ENCODE results near the gene TSHZ2.
"Not testable (repeated sequence)": the region's sequence is repeated elsewhere in the genome, so short reads cannot be mapped to it uniquely, and the experiment has no call there.

TSHZ2 gene

DNA sequence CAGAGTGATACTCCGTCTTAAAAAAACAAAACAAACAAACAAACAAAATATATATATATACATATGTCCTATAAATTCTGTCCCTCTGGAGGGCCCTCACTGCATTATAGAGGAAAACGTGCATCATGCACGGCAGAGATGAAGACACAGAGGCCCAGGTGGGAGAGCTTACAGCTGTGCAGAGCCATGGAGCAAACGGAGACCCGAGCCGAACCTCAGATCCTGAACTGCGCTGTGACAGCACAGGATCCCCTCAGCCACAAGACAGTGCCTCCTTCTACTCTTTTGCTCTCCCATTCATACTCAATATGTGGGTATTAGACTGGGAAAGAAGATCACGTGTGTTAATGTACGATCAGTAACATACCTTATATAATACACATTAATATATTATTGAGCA is 539.9 kb downstream of the TSHZ2 start:
- FAIRE-seq (no peak), DNase-seq (ENCODE audit: insufficient read length) (no peak)
- TF ChIP-seq TAF1 (IDR thresholded peaks at IDR 0.05; ENCODE audit: borderline replicate concordance, low read depth, low read length), result no peak
- no peak for TF ChIP-seq POLR2AphosphoS5 (IDR thresholded peaks at IDR 0.05; ENCODE audit: low read depth, low read length)
- no peak for TF ChIP-seq POLR2A (IDR thresholded peaks at IDR 0.05; ENCODE audit: low read depth, low read length)

DNA sequence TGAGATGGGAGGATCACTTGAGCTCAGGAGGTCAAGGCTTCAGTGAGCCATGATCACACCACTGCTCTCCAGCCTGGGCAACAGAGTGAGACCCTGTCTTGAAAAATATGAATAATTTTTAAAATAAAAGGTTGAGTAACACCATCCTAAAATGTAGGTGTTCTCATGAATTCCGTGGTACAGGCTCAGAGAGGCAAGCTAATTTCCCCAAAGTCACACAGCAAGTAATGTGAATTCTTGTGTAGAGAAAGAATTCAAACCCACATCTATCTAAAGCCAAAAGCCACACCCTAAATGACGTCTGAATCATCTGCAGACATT is 541.0 kb downstream of the TSHZ2 start:
- TF ChIP-seq POLR2A (IDR thresholded peaks at IDR 0.05; ENCODE audit: low read depth, low read length) (no peak), TAF1 (IDR thresholded peaks at IDR 0.05; ENCODE audit: borderline replicate concordance, low read depth, low read length) (no peak), POLR2AphosphoS5 (IDR thresholded peaks at IDR 0.05; ENCODE audit: low read depth, low read length) (no peak)
- FAIRE-seq (no peak), DNase-seq (ENCODE audit: insufficient read length) (no peak)

- DNase-seq (ENCODE audit: insufficient read length) (no peak), FAIRE-seq (no peak)
- TF ChIP-seq POLR2AphosphoS5 (IDR thresholded peaks at IDR 0.05; ENCODE audit: low read depth, low read length), result no peak
Observed at GRCh38 chr20:53513489-53514298, 541.5 kb downstream of the TSHZ2 start.

DNA sequence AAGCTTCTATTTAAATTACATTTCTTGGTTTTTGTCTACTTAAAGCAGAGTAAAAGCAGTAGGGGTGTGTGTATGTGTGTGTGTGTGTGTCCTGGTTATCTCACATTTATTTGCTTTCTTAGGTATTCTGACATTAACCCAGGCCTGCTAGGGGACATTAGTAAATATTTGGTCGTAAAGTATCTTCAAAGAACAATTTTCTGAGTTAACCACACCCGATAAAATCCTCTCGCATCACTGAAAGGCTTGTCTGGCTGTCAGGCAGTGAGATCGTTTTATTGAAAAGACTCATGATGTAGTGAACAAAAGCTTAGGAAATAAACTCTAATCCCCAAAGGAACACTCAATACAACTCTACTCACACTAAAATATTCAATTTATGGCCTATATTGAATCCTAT is 543.6 kb downstream of the TSHZ2 start:
- no peak for FAIRE-seq
- DNase-seq (ENCODE audit: insufficient read length), result no peak
- TF ChIP-seq TAF1 (IDR thresholded peaks at IDR 0.05; ENCODE audit: borderline replicate concordance, low read depth, low read length), result no peak
- TF ChIP-seq POLR2A (IDR thresholded peaks at IDR 0.05; ENCODE audit: low read depth, low read length), result no peak
- TF ChIP-seq POLR2AphosphoS5 (IDR thresholded peaks at IDR 0.05; ENCODE audit: low read depth, low read length), result no peak

DNA sequence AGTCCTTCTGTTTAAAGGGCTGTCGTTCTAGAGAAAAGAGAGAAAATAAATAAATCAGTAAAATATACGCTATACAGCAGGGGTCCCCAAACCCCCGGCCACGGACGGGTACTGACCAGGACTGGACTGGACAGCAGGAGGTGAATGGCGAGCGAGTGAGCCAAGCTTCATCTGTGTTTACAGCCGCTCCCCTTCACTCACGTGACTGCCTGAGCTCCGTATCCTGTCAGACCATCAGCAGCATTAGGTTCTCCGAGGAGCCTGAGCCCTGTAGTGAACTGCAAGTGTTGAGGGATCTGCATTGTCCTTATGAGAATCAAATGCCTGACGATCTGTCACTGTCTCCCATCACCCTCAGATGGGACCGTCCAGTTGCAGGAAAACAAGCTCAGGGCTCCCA is 545.0 kb downstream of the TSHZ2 start:
- FAIRE-seq, result no peak
- DNase-seq (ENCODE audit: insufficient read length), result no peak
- TF ChIP-seq POLR2AphosphoS5 (IDR thresholded peaks at IDR 0.05; ENCODE audit: low read depth, low read length) (no peak), TAF1 (IDR thresholded peaks at IDR 0.05; ENCODE audit: borderline replicate concordance, low read depth, low read length) (no peak), POLR2A (IDR thresholded peaks at IDR 0.05; ENCODE audit: low read depth, low read length) (no peak)

GRCh38 chr20:53521421-53521820 is 549.3 kb downstream of the TSHZ2 start:
- not testable (repeated sequence) for FAIRE-seq; DNase-seq (ENCODE audit: insufficient read length)

GRCh38 chr20:53522026-53522425 is 549.9 kb downstream of the TSHZ2 start:
- DNase-seq (ENCODE audit: insufficient read length) (no peak), FAIRE-seq (no peak)
- TF ChIP-seq POLR2A (IDR thresholded peaks at IDR 0.05; ENCODE audit: low read depth, low read length) (no peak), TAF1 (IDR thresholded peaks at IDR 0.05; ENCODE audit: borderline replicate concordance, low read depth, low read length) (no peak), POLR2AphosphoS5 (IDR thresholded peaks at IDR 0.05; ENCODE audit: low read depth, low read length) (no peak)

DNA sequence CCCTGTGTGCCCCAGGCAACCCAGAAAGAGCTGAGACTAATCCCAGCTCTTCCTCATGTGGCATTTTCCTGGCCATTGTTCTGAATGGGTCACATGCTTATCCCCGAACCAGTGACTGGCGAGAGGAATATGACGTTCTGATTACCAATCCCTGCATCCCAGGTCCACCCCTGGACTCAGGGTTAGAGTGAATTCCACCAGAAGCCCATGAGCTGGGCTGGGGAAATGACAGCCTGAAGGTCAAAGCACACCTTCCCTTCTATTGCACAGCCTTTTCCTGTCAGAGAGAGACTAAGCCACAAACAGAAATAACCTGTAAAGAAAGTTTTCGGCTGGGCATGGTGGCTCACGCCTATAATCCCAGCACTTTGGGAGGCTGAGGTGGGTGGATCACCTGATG is 550.5 kb downstream of the TSHZ2 start:
- no peak for FAIRE-seq
- no peak for TF ChIP-seq TAF1 (IDR thresholded peaks at IDR 0.05; ENCODE audit: borderline replicate concordance, low read depth, low read length)
- TF ChIP-seq POLR2AphosphoS5 (IDR thresholded peaks at IDR 0.05; ENCODE audit: low read depth, low read length), result no peak
- no peak for TF ChIP-seq POLR2A (IDR thresholded peaks at IDR 0.05; ENCODE audit: low read depth, low read length)
- DNase-seq (ENCODE audit: insufficient read length), result no peak

DNA sequence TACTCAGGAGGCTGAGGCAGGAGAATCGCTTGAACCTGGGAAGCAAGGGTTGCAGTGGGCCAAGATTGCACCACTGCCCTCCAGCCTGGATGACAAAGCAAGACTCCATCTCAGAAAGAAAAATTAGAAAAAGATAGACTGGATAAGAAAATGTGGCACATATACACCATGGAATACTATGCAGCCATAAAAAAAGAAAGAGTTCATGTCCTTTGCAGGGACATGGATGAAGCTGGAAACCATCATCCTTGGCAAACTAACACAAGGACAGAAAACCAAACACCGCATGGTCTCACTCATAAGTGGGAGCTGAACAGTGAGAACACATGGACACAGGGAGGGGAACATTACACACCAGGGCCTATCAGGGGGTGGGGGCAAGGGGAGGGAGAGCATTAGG is 551.5 kb downstream of the TSHZ2 start:
- DNase-seq (ENCODE audit: insufficient read length); FAIRE-seq: not testable (repeated sequence)

DNA sequence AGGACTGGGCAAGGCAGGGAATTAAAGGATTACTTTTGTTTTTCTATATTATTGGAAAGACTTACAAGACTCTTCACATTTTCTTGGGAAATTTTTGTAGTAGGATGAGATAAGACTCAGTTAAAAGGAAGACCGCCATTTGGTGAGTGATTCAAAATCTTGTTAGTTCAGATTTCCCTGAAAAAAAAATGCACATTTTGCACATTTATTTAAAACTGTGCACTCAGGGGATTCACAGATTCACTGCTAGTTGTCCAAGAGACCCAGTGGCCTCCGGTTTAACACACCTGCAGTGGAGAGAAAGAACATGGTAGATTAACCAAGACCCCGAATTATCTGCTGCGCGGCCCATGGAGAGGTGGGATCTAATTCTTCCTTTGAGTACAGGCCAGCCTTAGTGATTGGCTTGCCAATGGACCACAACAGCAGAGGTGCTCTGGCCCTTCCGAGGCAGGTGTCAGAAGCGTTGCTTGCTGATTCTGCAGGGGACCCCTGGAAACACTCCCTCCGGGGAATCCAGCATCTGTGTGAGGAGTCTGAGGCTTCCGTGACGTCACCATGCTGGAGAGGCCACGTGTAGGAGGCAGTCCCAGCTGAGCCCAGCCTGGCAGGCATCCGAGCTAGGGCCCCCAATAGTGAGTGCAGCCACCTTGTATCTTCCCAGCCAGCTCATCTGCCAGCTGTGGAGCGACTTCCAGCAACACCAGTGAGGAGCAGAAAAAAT is 552.6 kb downstream of the TSHZ2 start:
- no peak for DNase-seq (ENCODE audit: insufficient read length)
- TF ChIP-seq TAF1 (IDR thresholded peaks at IDR 0.05; ENCODE audit: borderline replicate concordance, low read depth, low read length) (no peak), POLR2A (IDR thresholded peaks at IDR 0.05; ENCODE audit: low read depth, low read length) (no peak), POLR2AphosphoS5 (IDR thresholded peaks at IDR 0.05; ENCODE audit: low read depth, low read length) (no peak)
- FAIRE-seq, result no peak

DNA sequence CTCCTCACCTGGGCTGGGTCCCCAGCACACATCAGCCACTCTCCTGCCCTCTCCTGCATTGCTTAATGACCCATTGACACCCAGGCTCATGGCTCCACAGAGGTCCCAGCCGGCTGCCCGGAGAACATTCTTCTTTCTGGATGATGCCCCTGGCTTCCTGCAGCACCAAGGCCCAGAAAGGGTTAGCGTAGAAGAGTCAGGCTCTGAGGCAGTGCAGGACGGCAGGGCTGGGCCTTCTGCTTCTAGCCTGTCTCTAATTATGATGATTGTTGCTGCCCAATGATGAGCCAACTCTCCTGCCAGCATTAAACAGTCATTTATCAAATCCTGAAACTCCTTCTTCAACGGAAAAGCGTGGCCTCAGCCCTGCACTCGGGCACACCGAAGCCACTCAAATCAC is 555.0 kb downstream of the TSHZ2 start:
- TF ChIP-seq POLR2AphosphoS5 (IDR thresholded peaks at IDR 0.05; ENCODE audit: low read depth, low read length), result no peak
- no peak for TF ChIP-seq TAF1 (IDR thresholded peaks at IDR 0.05; ENCODE audit: borderline replicate concordance, low read depth, low read length)
- no peak for TF ChIP-seq POLR2A (IDR thresholded peaks at IDR 0.05; ENCODE audit: low read depth, low read length)
- no peak for DNase-seq (ENCODE audit: insufficient read length)

GRCh38 chr20:53529658-53530057 is 557.5 kb downstream of the TSHZ2 start:
- no peak for FAIRE-seq
- DNase-seq (ENCODE audit: insufficient read length), result no peak
- TF ChIP-seq POLR2A (IDR thresholded peaks at IDR 0.05; ENCODE audit: low read depth, low read length) (no peak), TAF1 (IDR thresholded peaks at IDR 0.05; ENCODE audit: borderline replicate concordance, low read depth, low read length) (no peak), POLR2AphosphoS5 (IDR thresholded peaks at IDR 0.05; ENCODE audit: low read depth, low read length) (no peak)

More for the DNA sequence above, 555.0 kb downstream of the TSHZ2 start:
- no peak for FAIRE-seq

Data from GM12892 (cell line).